Activated CD4-positive, CD25-positive, alpha-beta regulatory T cell treated with anti-CD3 and anti-CD28 coated beads, Interleukin-2, amount 50 U/mL, for 72 hours (primary cell): ENCODE data around the gene LRBA.
"Not testable (repeated sequence)": the region's sequence is repeated elsewhere in the genome, so short reads cannot be mapped to it uniquely, and the experiment has no call there.

Source experiments
- DNase-seq: peaks from one replicate; pipeline ENCODE4 v3.0.0; 2021

LRBA gene

DNA sequence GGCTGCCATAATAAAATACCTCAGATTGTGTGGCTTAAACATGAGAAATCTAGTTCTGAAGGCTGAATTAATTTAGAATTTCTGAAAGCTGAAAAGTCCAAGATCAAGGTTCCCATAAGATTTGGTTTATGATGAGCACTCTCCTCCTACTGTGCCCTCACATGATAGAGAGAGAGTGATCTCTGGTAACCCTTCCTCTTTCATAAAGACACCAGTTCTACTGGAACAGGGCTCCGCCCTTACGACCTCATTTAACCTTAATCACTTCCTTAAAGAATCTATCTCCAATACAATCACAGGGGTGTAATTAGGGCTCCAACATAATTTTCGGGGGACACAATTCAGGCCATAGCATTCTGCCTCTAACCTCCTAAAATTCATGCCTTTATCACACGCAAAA is 627.1 kb downstream of the LRBA start:
- DNase-seq = no peak

DNA sequence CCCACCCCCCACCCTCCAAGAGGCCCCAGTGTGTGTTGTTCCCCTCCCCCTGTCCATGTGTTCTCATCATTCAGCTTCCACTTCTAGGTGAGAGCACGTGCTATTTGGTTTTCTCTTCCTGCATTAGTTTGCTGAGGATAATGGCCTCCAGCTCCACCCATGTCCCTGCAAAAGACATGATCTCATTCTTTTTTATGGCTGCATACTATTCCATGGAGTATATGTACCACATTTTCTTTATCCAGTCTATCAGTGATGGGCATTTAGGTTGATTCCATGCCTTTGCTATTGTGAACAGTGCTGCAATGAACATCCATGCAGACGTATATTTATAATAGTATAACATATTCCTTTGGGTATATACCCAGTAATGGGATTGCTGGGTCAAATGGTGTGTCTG is 628.7 kb downstream of the LRBA start:
- DNase-seq = not testable (repeated sequence)

- no peak for DNase-seq
These were observed 629.5 kb downstream of the LRBA start for GRCh38 chr4:150385606-150386005.

DNA sequence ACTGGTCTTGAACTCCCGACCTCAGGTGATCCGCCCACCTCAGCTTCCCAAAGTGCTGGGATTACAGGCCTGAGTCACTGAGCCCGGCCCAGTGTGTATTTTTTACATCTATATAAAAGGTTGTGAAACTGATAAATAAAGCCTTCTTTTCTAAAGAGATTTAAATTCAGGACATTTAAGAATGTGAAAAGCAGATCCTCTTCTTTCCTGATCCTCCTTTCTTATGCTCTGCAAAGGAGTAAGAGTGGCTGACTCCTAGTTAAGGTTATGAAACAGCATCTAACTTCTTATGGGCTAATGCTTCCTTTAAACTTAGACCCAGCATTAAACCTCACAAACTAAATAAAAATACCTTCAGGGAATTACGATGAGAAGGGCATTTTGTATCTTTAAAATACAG is 630.8 kb downstream of the LRBA start:
- no peak for DNase-seq

- DNase-seq = no peak
These were observed 633.1 kb downstream of the LRBA start for GRCh38 chr4:150382028-150382427.

DNA sequence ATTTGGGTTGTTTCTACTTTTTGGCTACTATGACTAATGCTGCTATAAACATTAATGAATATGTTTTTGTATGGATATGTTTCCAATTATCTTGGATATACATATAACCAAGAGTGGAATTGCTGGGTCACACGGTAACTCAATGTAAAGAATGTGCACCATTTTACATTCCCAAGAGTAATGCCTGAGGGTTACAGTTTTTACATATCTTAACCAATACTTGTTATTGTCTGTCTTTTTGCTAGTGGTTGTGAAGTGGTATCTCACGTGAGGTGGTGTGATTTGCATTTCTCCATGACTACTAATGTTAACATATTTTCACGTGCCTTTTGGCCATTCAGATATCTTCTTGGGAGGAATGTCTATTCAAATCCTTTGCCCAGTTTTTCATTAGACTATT is 633.5 kb downstream of the LRBA start:
- no peak for DNase-seq

DNA sequence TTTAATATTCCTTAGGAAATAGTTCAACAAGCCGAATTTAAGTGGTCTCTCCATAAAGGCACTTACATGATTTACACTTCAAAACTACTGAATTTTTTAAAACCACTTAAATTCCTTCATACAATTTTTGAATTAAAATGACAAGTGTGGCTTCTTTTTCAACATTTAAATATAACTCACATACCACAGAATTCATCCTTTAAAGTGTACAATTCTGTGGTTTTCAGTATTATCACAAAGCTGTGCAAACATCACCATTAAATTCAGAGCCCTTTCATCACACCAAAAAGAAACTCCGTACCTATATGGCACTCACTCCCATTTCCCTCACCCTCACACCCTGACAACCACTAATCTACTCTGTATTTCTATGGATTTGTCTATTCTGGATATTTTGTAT is 634.0 kb downstream of the LRBA start:
- DNase-seq = no peak

DNA sequence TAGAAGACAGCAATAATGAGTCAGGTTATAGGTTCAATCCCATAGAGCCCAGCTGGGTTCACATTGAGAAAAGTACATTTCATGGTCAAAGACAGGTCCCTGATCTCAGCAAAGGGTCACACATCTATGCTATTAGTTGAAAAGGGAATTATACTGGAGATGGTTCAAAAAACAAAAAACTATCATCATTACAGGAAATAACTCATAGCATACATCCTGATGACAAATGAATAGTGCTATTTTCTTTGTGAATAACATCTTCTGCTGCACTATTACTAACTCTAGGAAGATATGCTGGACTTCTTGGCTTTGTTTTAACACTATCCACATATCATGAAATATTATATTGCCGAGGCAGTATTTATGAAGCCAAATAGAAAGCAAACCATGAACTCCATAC is 635.6 kb downstream of the LRBA start:
- DNase-seq = no peak

DNA sequence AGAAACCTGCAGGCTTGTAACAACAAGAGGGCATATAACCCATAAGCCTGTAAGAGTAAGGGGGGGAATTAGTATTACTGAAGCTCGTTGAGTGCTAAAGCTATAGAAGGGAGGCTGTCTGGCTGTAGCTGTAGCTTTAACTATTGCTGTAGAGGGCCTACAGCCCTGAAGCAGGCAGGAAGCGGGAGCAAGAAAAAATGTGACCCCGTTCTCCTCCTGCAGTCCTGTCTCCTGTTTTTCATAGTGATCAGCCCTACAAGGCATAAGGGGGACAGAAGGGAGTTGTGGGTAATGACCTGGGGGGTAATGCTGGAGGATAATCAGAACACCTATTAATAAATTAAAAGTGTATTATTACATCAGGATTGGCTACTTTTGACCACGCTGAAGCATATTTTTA is 640.1 kb downstream of the LRBA start:
- DNase-seq = no peak

- DNase-seq = no peak
These were observed 643.2 kb downstream of the LRBA start for GRCh38 chr4:150371869-150372268.

GRCh38 chr4:150369434-150370380 is 645.4 kb downstream of the LRBA start:
- no peak for DNase-seq

- no peak for DNase-seq
These were observed 646.4 kb downstream of the LRBA start for GRCh38 chr4:150368667-150369066.

GRCh38 chr4:150367326-150367725 is 647.8 kb downstream of the LRBA start:
- no peak for DNase-seq

GRCh38 chr4:150366487-150366999 is 648.5 kb downstream of the LRBA start:
- DNase-seq = no peak

- DNase-seq = no peak
These were observed 651.1 kb downstream of the LRBA start for GRCh38 chr4:150363721-150364688.

DNA sequence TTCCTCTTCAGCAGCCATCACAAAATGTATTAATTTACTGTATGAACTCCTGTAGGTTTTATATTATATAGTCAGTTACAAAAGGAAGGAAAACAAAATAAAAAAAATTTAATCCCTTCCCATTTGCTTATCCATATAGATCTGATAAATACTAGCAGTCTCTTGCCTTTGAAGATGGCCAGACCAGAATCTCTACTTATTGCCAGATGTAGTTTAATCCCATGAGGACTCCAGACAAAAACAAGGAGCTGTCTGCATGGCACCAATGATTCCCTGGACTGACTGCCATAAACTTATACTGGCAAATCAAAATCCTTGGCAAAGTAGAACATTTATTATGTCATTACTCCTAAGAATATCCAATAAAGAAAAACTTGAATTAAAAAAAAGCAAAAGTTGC is 656.4 kb downstream of the LRBA start:
- no peak for DNase-seq

- DNase-seq = no peak
These were observed 657.3 kb downstream of the LRBA start for GRCh38 chr4:150357829-150358228.

DNA sequence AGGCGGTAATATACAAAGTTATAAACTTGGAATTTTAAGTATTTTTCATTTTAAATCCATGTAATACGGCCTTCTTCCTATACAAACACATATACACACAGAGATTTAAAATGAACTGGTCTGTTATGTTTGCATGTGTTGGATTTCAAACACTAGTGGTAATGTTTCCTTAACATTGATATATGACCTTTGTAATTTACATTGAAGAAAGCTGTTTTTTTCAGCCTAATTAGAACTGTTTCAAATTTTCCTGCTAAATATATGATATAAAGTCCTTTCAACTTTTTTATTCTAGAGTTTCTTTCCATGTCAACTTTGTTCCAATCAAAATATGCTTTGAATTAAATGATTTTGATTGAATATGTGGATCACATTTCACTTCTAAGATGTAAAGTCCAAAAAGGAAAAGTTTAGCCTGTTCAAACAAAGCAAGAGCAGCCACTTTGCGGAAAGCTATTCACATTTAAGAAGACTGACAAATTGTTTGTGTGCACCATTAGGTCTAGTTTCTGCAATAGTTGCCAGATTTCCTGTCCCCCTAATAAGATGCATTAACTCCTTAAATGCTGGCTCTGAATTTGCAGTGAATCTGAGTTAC is 659.1 kb downstream of the LRBA start:
- DNase-seq = no peak

GRCh38 chr4:150355418-150355817 is 659.7 kb downstream of the LRBA start:
- DNase-seq = no peak

DNA sequence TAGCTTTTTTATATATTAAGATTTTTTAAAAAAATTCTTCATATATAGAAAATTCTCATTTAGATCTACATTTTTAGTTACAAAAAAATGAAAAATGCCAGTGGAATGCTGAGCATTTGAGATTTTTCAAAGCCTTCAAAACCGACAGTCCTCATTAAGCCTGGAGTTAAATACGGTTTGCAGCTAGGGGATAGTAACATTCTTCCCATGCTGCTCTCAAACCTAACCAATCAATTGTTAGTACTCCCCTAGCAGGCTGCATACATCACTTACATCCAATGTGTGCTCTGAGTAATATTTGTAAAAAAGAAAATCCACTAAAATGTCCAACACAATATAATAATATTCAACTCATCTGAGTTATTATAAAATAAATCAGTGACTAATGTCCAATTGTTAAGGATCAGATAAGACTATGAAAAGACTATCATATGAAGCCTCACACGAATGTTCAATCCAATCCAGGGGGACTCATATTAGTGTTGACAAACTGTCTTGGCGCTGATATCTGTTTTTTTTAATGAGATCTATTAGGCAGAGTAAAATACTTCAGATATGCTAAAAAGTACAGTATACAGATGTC is 660.8 kb downstream of the LRBA start:
- no peak for DNase-seq

- DNase-seq = no peak
These were observed 667.0 kb downstream of the LRBA start for GRCh38 chr4:150348079-150348478.

DNA sequence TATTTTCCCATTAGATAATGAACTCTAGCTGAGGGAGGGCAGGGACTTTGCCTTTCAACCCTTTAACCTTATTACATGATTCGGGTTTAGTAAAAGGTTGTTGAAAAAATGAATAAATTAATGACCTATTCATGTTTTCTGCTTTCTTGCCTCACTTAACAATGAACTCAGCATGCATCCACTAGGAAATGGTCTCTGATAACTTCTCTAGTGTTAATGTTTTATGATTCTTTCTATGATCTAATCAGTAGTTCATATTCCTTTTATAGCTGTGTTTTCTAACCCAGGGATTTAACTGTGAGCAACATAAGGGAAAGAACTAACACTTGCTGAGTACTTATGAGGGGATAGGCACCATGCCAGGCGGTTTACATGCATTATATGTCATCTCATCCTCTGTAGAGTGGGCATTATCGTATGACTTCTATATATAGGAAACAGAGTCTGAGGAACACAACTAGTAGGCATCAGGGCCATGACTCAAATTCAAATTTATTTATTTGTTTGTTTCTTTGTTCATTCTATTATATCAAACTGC is 669.8 kb downstream of the LRBA start:
- DNase-seq = no peak
